K562 (cell line): ENCODE data around the gene NTM. TPM values are rescaled to one million over a fixed set of nuclear protein-coding genes. Genes with fewer than 3 reads are reported as not detected.

Experiments
- ATAC-seq: fragments of 200-7000 bp; cut with Tn5 transposase; 3 replicates; pipeline ENCODE4 v1.9.1; 2020; ENCODE audit warnings: moderate library complexity
- BruUV-seq: library from RNA; stranded (reverse); fragments of 400-500 nt; replicated peaks from 2 replicates; lab custom pipeline; 2021; lab: Mats Ljungman, UMichigan
- CTCF ChIA-PET: fragments of 300-600 bp; formaldehyde crosslinking; extraction: SDS; loops from one replicate; lab custom pipeline; 2021; ENCODE audit warnings: low intra/inter-chr PET ratio; lab: Yijun Ruan, JAX
- POLR2A ChIA-PET: fragments of 300-600, 350-650 bp; sonication (Branson Sonifier 250); formaldehyde crosslinking; extraction: SDS; loops from one replicate; lab custom pipeline; 2021; ENCODE audit warnings: antibody characterized with exemption, inconsistent platforms; lab: Yijun Ruan, JAX
- DNase-seq, 4 experiments: peaks; one replicate each; pipeline versions ENCODE4 v3.0.0 to v3.0.0-alpha.2; 2011 to 2018; ENCODE audit warnings: low spot score in 3 of 4, mixed read lengths in 3 of 4; ENCODE audit errors: extremely low read depth in 1 of 4
- FAIRE-seq: peaks from 2 replicates; lab custom pipeline; 2011; peaks lifted over from hg19 to GRCh38; lab: Jason Lieb, UNC
- H2AFZ ChIP-seq: 2 replicates; pipeline ENCODE4 v1.6.0; 2011; ENCODE audit warnings: low read depth, low read length, control low read depth, inconsistent platforms
- H3K27ac ChIP-seq: fragments of 200-600 bp; 3 replicates; pipeline ENCODE4 v1.8.0; 2011; ENCODE audit warnings: low read depth, mild to moderate bottlenecking, control low read depth, inconsistent platforms, low read length, moderate library complexity, mixed read lengths; ENCODE audit errors: extremely low read depth
- H3K27me3 ChIP-seq, 2 experiments: fragments of 300-600 bp in 1 of 2; 2 replicates in 1 of 2; 3 replicates in 1 of 2; pipeline versions ENCODE4 v1.6.0 to v1.8.0; 2011; ENCODE audit warnings: inconsistent platforms in 2 of 2, low read length in 2 of 2, mild to moderate bottlenecking in 1 of 2, mixed read lengths in 1 of 2, moderate library complexity in 1 of 2; ENCODE audit not compliant: control insufficient read depth in 2 of 2, insufficient read depth in 2 of 2
- H3K36me3 ChIP-seq: fragments of 300-600 bp; 3 replicates; pipeline ENCODE4 v1.8.0; 2011; ENCODE audit warnings: mild to moderate bottlenecking, low read length, inconsistent platforms; ENCODE audit not compliant: control insufficient read depth, insufficient read depth
- H3K4me1 ChIP-seq, 2 experiments: fragments of 200-600 bp in 1 of 2; replicated peaks in 1 of 2; 2 replicates in 1 of 2; 3 replicates in 1 of 2; pipeline versions ENCODE4 v1.5.1 to v1.8.0; 2011; ENCODE audit warnings: inconsistent platforms in 2 of 2, low read length in 2 of 2, mild to moderate bottlenecking in 1 of 2, mixed read lengths in 1 of 2, moderate library complexity in 1 of 2; ENCODE audit not compliant: control insufficient read depth in 2 of 2, insufficient read depth in 2 of 2
- H3K4me2 ChIP-seq: 2 replicates; pipeline ENCODE4 v1.6.1; 2011; ENCODE audit warnings: low read length, control low read depth, inconsistent platforms, mixed read lengths; ENCODE audit not compliant: insufficient read depth
- H3K4me3 ChIP-seq: fragments of 200-600 bp; sonication (generic), shearing (Covaris generic); 2 replicates; pipeline ENCODE4 v1.5.1; 2016; ENCODE audit warnings: control low read depth, inconsistent platforms
- H3K79me2 ChIP-seq: fragments of 200-600 bp; 3 replicates; pipeline ENCODE4 v1.8.0; 2011; ENCODE audit warnings: low read length, inconsistent platforms; ENCODE audit not compliant: control insufficient read depth, insufficient read depth
- H3K9ac ChIP-seq, 2 experiments: 2 replicates each; pipeline versions ENCODE4 v1.6.0 to v1.6.1; 2011; ENCODE audit warnings: low read depth in 2 of 2, low read length in 2 of 2, control low read depth in 1 of 2, inconsistent platforms in 1 of 2, mild to moderate bottlenecking in 1 of 2, mixed read lengths in 1 of 2; ENCODE audit not compliant: insufficient read depth in 1 of 2
- H3K9me1 ChIP-seq: one replicate; pipeline ENCODE4 v1.6.0; 2011; ENCODE audit warnings: inconsistent platforms, mild to moderate bottlenecking, low read length, moderate library complexity; ENCODE audit not compliant: control insufficient read depth, insufficient read depth
- H3K9me3 ChIP-seq: replicated peaks from 2 replicates; pipeline ENCODE4 v1.5.1; 2011; ENCODE audit warnings: low read depth, low read length, inconsistent platforms; ENCODE audit not compliant: control insufficient read depth, insufficient read depth
- H4K20me1 ChIP-seq: replicated peaks from 2 replicates; pipeline ENCODE4 v1.6.1; 2011; ENCODE audit warnings: low read length, inconsistent platforms, mixed read lengths; ENCODE audit not compliant: control insufficient read depth, insufficient read depth
- E4F1 ChIP-seq: fragments of 250-450 bp; sonication (Bioruptor Pico); IDR thresholded peaks from 2 replicates; pipeline ENCODE4 v1.5.0; 2021; ENCODE audit warnings: mild to moderate bottlenecking, borderline replicate concordance
- HDAC8 ChIP-seq: fragments of 450-650 bp; IDR thresholded peaks from 2 replicates; pipeline ENCODE4 v1.6.1; 2016; ENCODE audit warnings: mild to moderate bottlenecking, missing genetic modification characterization, moderate library complexity, missing compliant biosample characterization
- HMG20B ChIP-seq: fragments of 250-450 bp; sonication (Bioruptor Pico); IDR thresholded peaks from 2 replicates; pipeline ENCODE4 v1.5.0; 2021; ENCODE audit warnings: mild to moderate bottlenecking
- NFXL1 ChIP-seq: fragments of 450-650 bp; formaldehyde crosslinking; IDR thresholded peaks from 2 replicates; pipeline ENCODE4 v1.4.0; 2021; ENCODE audit warnings: mild to moderate bottlenecking
- SMARCE1 ChIP-seq: fragments of 450-650 bp; IDR thresholded peaks from 2 replicates; pipeline ENCODE4 v1.7.1; 2016; ENCODE audit warnings: mild to moderate bottlenecking
- WGBS: fragments of 100-300 bp; shearing (Covaris generic); methylation state at CpG from one replicate; pipeline ENCODE4 v1.1.6; 2016; ENCODE audit warnings: low coverage, mixed read lengths; ENCODE audit not compliant: insufficient coverage; ENCODE audit errors: missing lambda C conversion rate; 5-methylcytosine and 5-hydroxymethylcytosine counted together
- in situ Hi-C: fragments of 300-500 bp; cut with MboI; formaldehyde crosslinking; loops from 4 replicates; pipeline ENCODE4 v1.15.0; 2018; ENCODE audit warnings: inconsistent platforms, mixed read lengths
- intact Hi-C: fragments of 100-400 bp; cut with micrococcal nuclease; formaldehyde crosslinking; loops from 2 replicates; pipeline ENCODE4 v1.14.2; 2022
- polyA plus RNA-seq, 8 experiments: library from polyadenylated mRNA; depleted of rRNA in 4 of 8; stranded (reverse) in 5 of 8; unstranded in 3 of 8; fragments of >200 nt; fragmentation: Nextera tagmentation in 2 of 8; fragmentation: Illumina TruSeq in 1 of 8; extraction: Ambion mirVana in 2 of 8; extraction: Trizol in 1 of 8; gene quantifications; 2 replicates each; pipeline versions ENCODE4 v1.2.1 to v1.2.3, GENCODE V29; 2011 to 2014; ENCODE audit warnings: inconsistent platforms in 1 of 8, missing spikeins in 1 of 8
- total RNA-seq, 7 experiments: library from RNA; depleted of rRNA in 6 of 7; stranded (reverse); fragments of >200 nt in 6 of 7; fragmentation: Illumina TruSeq in 2 of 7; extraction: Trizol in 2 of 7; gene quantifications; 2 replicates each; pipeline versions ENCODE4 v1.2.1 to v1.2.3, GENCODE V29; 2011 to 2021; ENCODE audit warnings: low replicate concordance in 1 of 7

Gene NTM
- total and polyA plus RNA-seq, 9 of the 15 experiments (the other 6 are each of a cell fraction or from before 2014, with no cell fraction given), result not detected

GRCh38 chr11:131947511-131947910 lies 577.1 kb downstream of the NTM start:
- ATAC-seq, result no peak
- BruUV-seq, result no TSS peak
- H3K27ac ChIP-seq, result no peak overlapping the region
- no peaks in the 10 kb centered on the region for H3K4me1 ChIP-seq
- DNase-seq, result no peak
- ChIA-PET POLR2A (no interaction called here), CTCF (no interaction called here)
- intact Hi-C loops (no loop called here), in situ Hi-C loops (no loop called here)
- no peak overlapping the region for H2AFZ ChIP-seq
- TF ChIP-seq E4F1 (CRISPR knock-in tag), result no peak
- TF ChIP-seq HDAC8 (tag), result no peak
- TF ChIP-seq HMG20B (CRISPR knock-in tag), result no peak
- no peak for TF ChIP-seq SMARCE1
- TF ChIP-seq NFXL1, result no peak
- no peak overlapping the region for H3K4me2 ChIP-seq
- 0% methylated on average over 1 of the region's 2 CpGs for WGBS
- H4K20me1 ChIP-seq, result no peaks in the 10 kb centered on the region
- H3K9me3 ChIP-seq, result no peaks in the 10 kb centered on the region; the same call in 1 of the 2 replicates
- no peaks in the 10 kb centered on the region for H3K36me3 ChIP-seq
- no peaks in the 10 kb centered on the region for H3K27me3 ChIP-seq
- H3K9ac ChIP-seq, result no peak overlapping the region
- no peaks in the 10 kb centered on the region for H3K79me2 ChIP-seq
- no peak for FAIRE-seq
- H3K4me3 ChIP-seq, result no peak overlapping the region
- H3K9me1 ChIP-seq, result no peaks in the 10 kb centered on the region
